Prostate gland (tissue), 2 donors: ENCODE results near the gene DNAJB8. TPM values are rescaled to one million over a fixed set of nuclear protein-coding genes. Genes with fewer than 3 reads are reported as not detected.

ENCODE experiments used
- DNase-seq: peaks from one replicate; pipeline ENCODE4 v3.0.0-alpha.2; 2019; ENCODE audit warnings: low spot score
- H3K27ac ChIP-seq, 2 donors: fragments of 200-600 bp; sonication (generic); 2 replicates each; pipeline ENCODE4 v1.5.1; 2017 to 2019
- H3K27me3 ChIP-seq: fragments of 200-600 bp; sonication (generic); replicated peaks from 2 replicates; pipeline ENCODE4 v1.5.1; 2019; ENCODE audit not compliant: insufficient read depth
- H3K36me3 ChIP-seq, 2 donors: fragments of 200-600 bp; sonication (generic); 1 replicate in 1 of 2; 2 replicates in 1 of 2; pipeline versions ENCODE4 v1.5.1 to v1.8.1; 2017 to 2019
- H3K4me1 ChIP-seq: fragments of 200-600 bp; sonication (generic); replicated peaks from 2 replicates; pipeline ENCODE4 v1.5.1; 2019
- H3K4me3 ChIP-seq, 2 donors: fragments of 200-600 bp; sonication (generic); 2 replicates each; pipeline ENCODE4 v1.5.1; 2017 to 2019
- H3K9me3 ChIP-seq: fragments of 200-600 bp; sonication (generic); 2 replicates; pipeline ENCODE4 v1.5.1; 2017
- CTCF ChIP-seq, 4 experiments: fragments of 200-600 bp in 2 of 4; fragments of 450-650 bp in 2 of 4; sonication (generic) in 2 of 4; IDR thresholded peaks; 1 replicate in 3 of 4; 2 replicates in 1 of 4; pipeline ENCODE4 v1.5.1; 2016 to 2019; ENCODE audit warnings: antibody characterized with exemption in 4 of 4, mild to moderate bottlenecking in 2 of 4, moderate library complexity in 2 of 4
- POLR2A ChIP-seq: fragments of 450-650 bp; IDR thresholded peaks from one replicate; pipeline ENCODE4 v1.6.1; 2016; ENCODE audit warnings: antibody characterized with exemption, mild to moderate bottlenecking
- POLR2AphosphoS5 ChIP-seq: sonication (generic); formaldehyde crosslinking; IDR thresholded peaks from one replicate; pipeline ENCODE4 v1.6.1; 2017; ENCODE audit warnings: antibody characterized with exemption
- WGBS: methylation state at CpG from one replicate; pipeline ENCODE4 v1.1.5; 2018; 5-methylcytosine and 5-hydroxymethylcytosine counted together
- intact Hi-C: fragments of 100-400 bp; cut with DNase I; formaldehyde crosslinking; loops from one replicate; pipeline ENCODE4 v1.14.2; 2022
- total RNA-seq, 2 donors: library from RNA; depleted of rRNA; stranded (reverse); fragments of >200 nt; gene quantifications; one replicate each; pipeline ENCODE4 v1.1.0, GENCODE V29; 2016

The DNAJB8 gene
- total RNA-seq, 2 donors from 2014 or later: 3.2 TPM; not detected in 1

- no peak overlapping the region for H3K4me3 ChIP-seq
- no peaks in the 10 kb centered on the region for H3K9me3 ChIP-seq
- H3K36me3 ChIP-seq: no peaks in the 10 kb centered on the region
- H3K27me3 ChIP-seq: no peaks in the 10 kb centered on the region
- H3K4me1 ChIP-seq: peaks cover 2% of the 10 kb centered on the region
- 72% methylated on average over 12 of the region's 12 CpGs for WGBS
- no peak for DNase-seq
- intact Hi-C loops: no loop called here
- no peak overlapping the region for H3K27ac ChIP-seq
- TF ChIP-seq POLR2A (no peak), POLR2AphosphoS5 (no peak), CTCF (IDR thresholded peaks at IDR 0.05) (no peak)
Measured at GRCh38 chr3:128416578-128417211, 50.0 kb downstream of the DNAJB8 start.

- Histone ChIP-seq H3K27me3 (no peaks in the 10 kb centered on the region), H3K4me1 (no peaks in the 10 kb centered on the region), H3K27ac (no peak overlapping the region), H3K4me3 (no peak overlapping the region), H3K36me3 (no peaks in the 10 kb centered on the region), H3K9me3 (no peaks in the 10 kb centered on the region)
- 88% methylated on average over 16 of the region's 19 CpGs for WGBS
- intact Hi-C loops: no loop called here
- DNase-seq: no peak
- TF ChIP-seq CTCF (IDR thresholded peaks at IDR 0.05): no peak
Measured at GRCh38 chr3:128415773-128416577, 50.7 kb downstream of the DNAJB8 start.

- intact Hi-C loops: no loop called here
- H3K9me3 ChIP-seq: no peaks in the 10 kb centered on the region
- H3K27me3 ChIP-seq: no peaks in the 10 kb centered on the region
- H3K36me3 ChIP-seq: no peaks in the 10 kb centered on the region
- H3K4me3 ChIP-seq: no peak overlapping the region
- 92% methylated on average over 16 of the region's 16 CpGs for WGBS
- TF ChIP-seq POLR2A (no peak), POLR2AphosphoS5 (no peak), CTCF (IDR thresholded peaks at IDR 0.05) (no peak)
- H3K4me1 ChIP-seq: no peaks in the 10 kb centered on the region
- no peak for DNase-seq
- no peak overlapping the region for H3K27ac ChIP-seq
Measured at GRCh38 chr3:128415200-128415772, 51.4 kb downstream of the DNAJB8 start.

GRCh38 chr3:128413413-128414205 is 53.1 kb downstream of the DNAJB8 start:
- 95% methylated on average over 22 of the region's 24 CpGs for whole genome bisulfite sequencing
- H3K27me3 ChIP-seq: no peaks in the 10 kb centered on the region
- no peaks in the 10 kb centered on the region for H3K4me1 ChIP-seq
- H3K4me3 ChIP-seq: no peak overlapping the region
- DNase-seq: no peak
- no peaks in the 10 kb centered on the region for H3K9me3 ChIP-seq
- no peak overlapping the region for H3K27ac ChIP-seq
- intact Hi-C loops: no loop called here
- no peak for TF ChIP-seq POLR2AphosphoS5
- no peaks in the 10 kb centered on the region for H3K36me3 ChIP-seq

- no peaks in the 10 kb centered on the region for H3K9me3 ChIP-seq
- WGBS: 80% methylated on average over 8 of the region's 8 CpGs
- TF ChIP-seq POLR2A: no peak
- no peak for TF ChIP-seq POLR2AphosphoS5
- TF ChIP-seq CTCF (IDR thresholded peaks at IDR 0.05): no peak
- no peak overlapping the region for H3K27ac ChIP-seq
- no peaks in the 10 kb centered on the region for H3K4me1 ChIP-seq
- no peak for DNase-seq
- H3K27me3 ChIP-seq: no peaks in the 10 kb centered on the region
- intact Hi-C loops: no loop called here
- no peak overlapping the region for H3K4me3 ChIP-seq
- H3K36me3 ChIP-seq: no peaks in the 10 kb centered on the region
Measured at GRCh38 chr3:128413003-128413370, 53.7 kb downstream of the DNAJB8 start.
